SJSA1 (cell line): ENCODE data around the gene PILRB. TPM values are rescaled to one million over a fixed set of nuclear protein-coding genes. Genes with fewer than 3 reads are reported as not detected.
"Not testable (repeated sequence)": the region's sequence is repeated elsewhere in the genome, so short reads cannot be mapped to it uniquely, and the experiment has no call there.

ENCODE experiments used
- DNase-seq, 2 experiments: peaks; one replicate each; pipeline ENCODE4 v3.0.0-alpha.2; 2015 to 2020; ENCODE audit warnings: low spot score in 2 of 2, low read depth in 1 of 2
- H3K27ac ChIP-seq: fragments of 250-450 bp; sonication (Bioruptor Pico); 2 replicates; pipeline ENCODE4 v1.5.1; 2020; ENCODE audit warnings: mild to moderate bottlenecking, moderate library complexity
- H3K27me3 ChIP-seq: fragments of 250-450 bp; sonication (Bioruptor Pico); replicated peaks from 2 replicates; pipeline ENCODE4 v1.5.1; 2020; ENCODE audit warnings: mild to moderate bottlenecking, moderate library complexity
- H3K36me3 ChIP-seq: fragments of 250-450 bp; sonication (Bioruptor Pico); 2 replicates; pipeline ENCODE4 v1.5.1; 2020; ENCODE audit warnings: mild to moderate bottlenecking
- H3K4me1 ChIP-seq: fragments of 250-450 bp; sonication (Bioruptor Pico); replicated peaks from 2 replicates; pipeline ENCODE4 v1.6.1; 2021; ENCODE audit warnings: mild to moderate bottlenecking
- H3K4me3 ChIP-seq: fragments of 250-450 bp; sonication (Bioruptor Pico); 2 replicates; pipeline ENCODE4 v1.5.1; 2020; ENCODE audit warnings: mild to moderate bottlenecking
- H3K9me3 ChIP-seq: fragments of 250-450 bp; sonication (Bioruptor Pico); replicated peaks from 2 replicates; pipeline ENCODE4 v1.5.1; 2020; ENCODE audit warnings: mild to moderate bottlenecking
- total RNA-seq: library from RNA; depleted of rRNA; stranded (reverse); fragments of >200 nt; shearing (Covaris generic); gene quantifications from 2 replicates; pipeline ENCODE4 v1.2.3, GENCODE V29; 2014

The PILRB gene
- total RNA-seq, 1 experiment from 2014 or later: 18.8 TPM

GRCh38 chr7:100365998-100366367, 8.1 kb downstream of the PILRB start:
- H3K36me3 ChIP-seq: peaks cover 63% of the 10 kb centered on the region
- H3K9me3 ChIP-seq, H3K27ac ChIP-seq, H3K27me3 ChIP-seq, DNase-seq, H3K4me3 ChIP-seq, H3K4me1 ChIP-seq: not testable (repeated sequence)

- no peak for DNase-seq
- Histone ChIP-seq H3K36me3 (peaks cover 57% of the 10 kb centered on the region), H3K9me3 (no peaks in the 10 kb centered on the region), H3K4me1 (no peaks in the 10 kb centered on the region), H3K4me3 (no peak overlapping the region), H3K27ac (no peak overlapping the region), H3K27me3 (no peaks in the 10 kb centered on the region)
Observed at GRCh38 chr7:100366411-100367250, 8.7 kb downstream of the PILRB start.

DNA sequence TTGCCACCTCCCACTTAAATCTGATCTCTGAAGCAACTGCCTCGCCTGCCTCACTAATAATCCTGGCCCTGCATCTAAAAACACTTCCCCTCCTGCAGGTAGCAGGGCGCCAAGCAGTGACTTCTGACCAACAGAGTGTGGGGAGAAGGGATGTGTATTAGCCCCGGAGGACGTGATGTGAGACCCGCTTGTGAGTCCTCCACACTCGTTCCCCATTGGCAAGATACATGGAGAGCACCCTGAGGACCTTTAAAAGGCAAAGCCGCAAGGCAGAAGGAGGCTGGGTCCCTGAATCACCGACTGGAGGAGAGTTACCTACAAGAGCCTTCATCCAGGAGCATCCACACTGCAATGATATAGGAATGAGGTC, 9.3 kb downstream of the PILRB start:
- Histone ChIP-seq H3K27ac (no peak overlapping the region), H3K36me3 (peaks cover 51% of the 10 kb centered on the region), H3K4me1 (no peaks in the 10 kb centered on the region), H3K27me3 (no peaks in the 10 kb centered on the region), H3K9me3 (no peaks in the 10 kb centered on the region), H3K4me3 (no peak overlapping the region)
- DNase-seq: no peak

DNA sequence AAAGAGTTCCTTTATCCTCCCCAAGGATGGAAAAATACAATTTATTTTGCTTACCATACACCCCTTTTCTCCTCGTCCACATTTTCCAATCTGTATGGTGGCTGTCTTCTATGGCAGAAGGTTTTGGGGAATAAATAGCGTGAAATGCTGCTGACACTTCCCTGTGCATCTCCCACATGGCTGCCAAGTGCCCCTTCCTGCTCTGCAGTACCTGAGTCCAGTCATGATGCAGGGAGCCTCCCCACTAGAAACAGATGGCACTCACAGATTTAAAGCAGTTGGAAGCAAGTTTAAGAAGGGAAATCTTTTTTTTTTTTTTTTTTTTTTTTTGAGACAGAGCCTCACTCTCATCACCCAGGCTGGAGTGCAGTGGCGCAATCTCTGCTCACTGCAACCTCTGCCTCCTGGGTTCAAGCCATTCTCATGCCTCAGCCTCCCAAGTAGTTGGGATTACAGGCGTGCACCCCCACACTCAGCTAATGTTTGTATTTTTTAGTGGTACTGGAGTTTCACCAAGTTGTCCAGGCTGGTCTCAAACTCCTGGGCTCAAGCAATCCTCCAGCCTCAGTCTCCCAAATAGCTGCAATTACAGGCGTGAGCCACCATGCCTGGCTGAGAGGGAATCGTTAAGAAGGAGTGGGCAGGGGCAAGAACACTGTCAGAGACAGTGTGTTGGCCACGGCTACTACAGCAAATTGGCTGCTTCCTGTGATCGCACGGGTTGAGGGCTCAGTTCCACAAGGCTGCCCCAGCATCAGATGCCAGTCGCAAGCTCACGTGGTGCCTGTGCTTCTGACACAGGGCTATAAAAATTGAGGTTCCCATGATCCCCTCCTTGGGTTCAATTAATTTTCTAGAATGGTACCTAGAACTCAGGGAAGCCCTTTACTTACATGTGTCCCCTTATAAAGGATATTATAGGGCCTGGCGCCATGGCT, 10.0 kb downstream of the PILRB start:
- Histone ChIP-seq H3K27ac (no peak overlapping the region), H3K4me1 (no peaks in the 10 kb centered on the region), H3K9me3 (no peaks in the 10 kb centered on the region), H3K27me3 (no peaks in the 10 kb centered on the region), H3K36me3 (peaks cover 44% of the 10 kb centered on the region), H3K4me3 (no peak overlapping the region)
- no peak for DNase-seq

DNA sequence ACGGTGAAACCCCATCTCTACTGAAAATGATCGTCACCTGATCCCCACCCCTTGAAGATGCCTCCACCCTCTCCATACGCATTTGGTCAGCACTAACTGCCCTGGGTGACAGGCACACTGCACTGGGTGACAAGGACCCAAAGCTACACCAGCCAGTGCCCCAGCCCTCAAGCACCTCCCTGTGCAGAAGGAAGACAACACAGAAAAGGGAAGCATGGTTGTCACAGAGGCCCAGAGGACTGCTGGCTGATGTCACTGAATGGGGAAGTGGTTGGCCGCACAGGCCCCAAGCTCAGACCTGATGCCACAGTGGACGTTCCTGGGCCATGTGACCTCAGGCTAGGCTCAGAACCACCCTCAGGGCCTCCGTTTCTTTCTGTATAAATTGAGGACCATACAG, 11.2 kb downstream of the PILRB start:
- DNase-seq: no peak
- H3K4me1 ChIP-seq: no peaks in the 10 kb centered on the region
- no peaks in the 10 kb centered on the region for H3K9me3 ChIP-seq
- H3K4me3 ChIP-seq: no peak overlapping the region
- H3K27me3 ChIP-seq: no peaks in the 10 kb centered on the region
- H3K36me3 ChIP-seq: peaks cover 32% of the 10 kb centered on the region
- no peak overlapping the region for H3K27ac ChIP-seq

DNA sequence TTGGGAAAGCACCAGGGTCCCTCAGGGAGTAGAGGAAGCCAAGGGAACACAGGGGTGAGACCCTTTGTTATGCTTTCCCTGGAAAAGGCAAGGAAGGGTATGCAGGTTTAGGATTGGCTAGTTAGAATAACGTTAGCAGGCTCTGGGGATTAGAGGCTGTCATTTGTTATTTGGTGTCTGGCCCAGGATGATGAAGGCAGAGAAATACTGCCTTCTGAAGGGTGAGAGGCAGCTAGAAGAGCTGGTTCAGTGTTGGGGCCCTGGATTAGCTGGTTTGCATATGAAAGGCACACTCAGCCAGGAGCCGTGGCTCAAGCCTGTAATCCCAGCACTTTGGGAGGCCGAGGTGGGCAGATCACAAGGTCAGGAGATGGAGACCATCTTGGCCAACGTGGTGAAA, 12.4 kb downstream of the PILRB start:
- H3K4me1 ChIP-seq: no peaks in the 10 kb centered on the region
- no peaks in the 10 kb centered on the region for H3K27me3 ChIP-seq
- H3K9me3 ChIP-seq: no peaks in the 10 kb centered on the region
- H3K27ac ChIP-seq: no peak overlapping the region
- DNase-seq: no peak
- peaks cover 21% of the 10 kb centered on the region for H3K36me3 ChIP-seq
- no peak overlapping the region for H3K4me3 ChIP-seq

- no peak overlapping the region for H3K27ac ChIP-seq
Observed at GRCh38 chr7:100370746-100371145, 12.8 kb downstream of the PILRB start.

GRCh38 chr7:100371561-100372171, 13.7 kb downstream of the PILRB start:
- H3K9me3 ChIP-seq: no peaks in the 10 kb centered on the region

More at GRCh38 chr7:100370746-100371145, 12.8 kb downstream of the PILRB start:
- no peaks in the 10 kb centered on the region for H3K4me1 ChIP-seq
- H3K27me3 ChIP-seq: no peaks in the 10 kb centered on the region
- H3K9me3 ChIP-seq: no peaks in the 10 kb centered on the region
- H3K36me3 ChIP-seq: peaks cover 17% of the 10 kb centered on the region
- DNase-seq: no peak
- no peak overlapping the region for H3K4me3 ChIP-seq

DNA sequence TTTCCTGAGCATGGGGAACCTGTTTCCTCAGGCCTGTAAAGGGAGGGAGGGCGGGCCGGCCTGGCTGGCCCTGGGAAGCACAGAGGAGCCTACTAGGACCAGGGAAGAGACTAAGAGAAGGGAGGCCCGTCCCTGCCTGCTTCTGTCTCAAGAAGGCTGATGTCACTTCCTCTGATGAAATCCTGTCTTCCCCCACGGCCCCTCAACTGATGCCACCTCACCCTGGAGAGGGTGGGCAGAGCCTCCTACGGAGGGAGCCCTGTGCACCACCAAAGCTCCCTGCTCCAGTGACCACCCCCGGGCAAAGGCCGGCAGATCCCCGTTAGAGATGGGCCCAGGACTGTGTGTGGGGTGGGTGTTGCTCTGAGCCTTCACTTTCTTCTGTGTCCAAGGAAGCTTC, 14.3 kb downstream of the PILRB start:
- no peaks in the 10 kb centered on the region for H3K4me1 ChIP-seq
- H3K36me3 ChIP-seq: peaks cover 7% of the 10 kb centered on the region
- H3K9me3 ChIP-seq: no peaks in the 10 kb centered on the region
- no peak for DNase-seq
- no peak overlapping the region for H3K4me3 ChIP-seq
- no peaks in the 10 kb centered on the region for H3K27me3 ChIP-seq
- no peak overlapping the region for H3K27ac ChIP-seq

More at GRCh38 chr7:100371561-100372171, 13.7 kb downstream of the PILRB start:
- Histone ChIP-seq H3K4me1 (no peaks in the 10 kb centered on the region), H3K27me3 (no peaks in the 10 kb centered on the region), H3K36me3 (peaks cover 13% of the 10 kb centered on the region), H3K4me3 (no peak overlapping the region), H3K27ac (no peak overlapping the region)
- DNase-seq: no peak

GRCh38 chr7:100372694-100373093, 14.8 kb downstream of the PILRB start:
- Histone ChIP-seq H3K4me1 (no peaks in the 10 kb centered on the region), H3K4me3 (no peak overlapping the region), H3K9me3 (no peaks in the 10 kb centered on the region), H3K27me3 (no peaks in the 10 kb centered on the region), H3K27ac (no peak overlapping the region), H3K36me3 (peaks cover 3% of the 10 kb centered on the region)
- DNase-seq: no peak

DNA sequence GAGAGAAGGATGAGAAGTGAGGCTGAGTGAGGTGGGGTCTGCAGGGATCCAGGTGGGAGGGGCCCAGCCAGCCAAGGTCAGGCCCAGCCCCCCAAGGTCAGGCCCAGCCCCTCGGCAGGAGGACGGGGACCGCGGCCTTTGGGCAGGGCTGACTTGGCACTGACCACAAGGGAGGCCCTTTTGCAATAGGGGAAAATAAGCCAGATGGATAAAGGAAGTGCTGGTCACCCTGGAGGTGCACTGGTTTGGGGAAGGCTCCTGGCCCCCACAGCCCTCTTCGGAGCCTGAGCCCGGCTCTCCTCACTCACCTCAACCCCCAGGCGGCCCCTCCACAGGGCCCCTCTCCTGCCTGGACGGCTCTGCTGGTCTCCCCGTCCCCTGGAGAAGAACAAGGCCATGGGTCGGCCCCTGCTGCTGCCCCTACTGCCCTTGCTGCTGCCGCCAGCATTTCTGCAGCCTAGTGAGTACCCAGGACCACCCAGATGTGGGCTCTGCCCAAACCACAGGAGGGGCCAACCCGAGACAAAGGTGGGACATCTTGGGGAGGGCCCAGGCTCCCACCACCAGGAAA, 15.4 kb downstream of the PILRB start, which contains the start of gene PILRA:
Gene PILRA (plus strand): TSS at position 227 of the 571 bp plus-strand sequence. CDS start 170 bp downstream, at position 397.
- Histone ChIP-seq H3K4me3 (no peak within 1 kb of the TSS), H3K27me3 (no peaks in the 10 kb centered on the region), H3K4me1 (no peaks in the 10 kb centered on the region), H3K9me3 (no peaks in the 10 kb centered on the region), H3K27ac (no peak within 1 kb of the TSS), H3K36me3 (no peaks in the 10 kb centered on the region)
- no peak for DNase-seq

DNA sequence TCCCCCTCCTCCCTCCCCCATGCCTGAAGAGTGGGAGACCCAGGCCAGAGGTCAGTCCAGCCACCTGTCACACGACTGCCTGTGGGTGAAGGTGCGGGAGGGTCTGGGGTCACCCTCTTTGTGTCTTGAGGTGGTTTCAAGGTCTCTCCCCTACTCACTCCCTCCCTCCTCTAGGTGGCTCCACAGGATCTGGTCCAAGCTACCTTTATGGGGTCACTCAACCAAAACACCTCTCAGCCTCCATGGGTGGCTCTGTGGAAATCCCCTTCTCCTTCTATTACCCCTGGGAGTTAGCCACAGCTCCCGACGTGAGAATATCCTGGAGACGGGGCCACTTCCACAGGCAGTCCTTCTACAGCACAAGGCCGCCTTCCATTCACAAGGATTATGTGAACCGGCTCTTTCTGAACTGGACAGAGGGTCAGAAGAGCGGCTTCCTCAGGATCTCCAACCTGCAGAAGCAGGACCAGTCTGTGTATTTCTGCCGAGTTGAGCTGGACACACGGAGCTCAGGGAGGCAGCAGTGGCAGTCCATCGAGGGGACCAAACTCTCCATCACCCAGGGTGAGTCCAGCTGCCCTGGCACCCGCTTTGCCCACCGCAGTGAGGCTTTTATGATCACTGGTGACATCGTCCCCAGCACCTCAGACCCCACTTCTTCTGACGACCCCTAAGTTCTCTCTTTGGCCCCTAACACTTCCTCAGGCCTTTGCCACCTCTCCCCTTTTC, 16.1 kb downstream of the PILRB start:
- H3K36me3 ChIP-seq, H3K9me3 ChIP-seq, DNase-seq, H3K4me1 ChIP-seq, H3K27me3 ChIP-seq, H3K4me3 ChIP-seq, H3K27ac ChIP-seq: not testable (repeated sequence)

DNA sequence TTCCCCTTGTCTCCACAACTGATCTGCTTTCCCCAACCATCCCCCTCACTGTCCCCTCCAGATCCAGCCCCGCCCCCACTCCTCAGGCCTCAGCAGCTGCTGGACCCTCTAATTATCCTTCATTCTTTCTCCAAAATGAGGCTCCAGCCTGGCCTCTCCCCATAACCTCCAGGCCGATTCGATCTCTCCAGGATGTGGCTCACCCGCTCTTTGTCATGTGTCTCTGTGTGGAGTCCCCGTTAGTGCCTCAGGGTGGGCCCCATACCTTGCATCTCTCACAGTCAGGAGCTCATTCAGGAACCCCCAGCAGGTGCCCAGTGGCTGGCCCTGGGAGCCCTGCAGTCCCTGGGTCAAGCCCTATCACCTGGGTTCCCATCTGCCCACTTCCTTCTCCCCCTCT, 16.7 kb downstream of the PILRB start:
- H3K4me1 ChIP-seq: no peaks in the 10 kb centered on the region
- no peaks in the 10 kb centered on the region for H3K36me3 ChIP-seq
- no peak for DNase-seq
- H3K27ac ChIP-seq: no peak overlapping the region
- no peaks in the 10 kb centered on the region for H3K9me3 ChIP-seq
- no peak overlapping the region for H3K4me3 ChIP-seq
- H3K27me3 ChIP-seq: no peaks in the 10 kb centered on the region
